ENCODE measurements around the gene OR10A4.

Gene OR10A4

DNA sequence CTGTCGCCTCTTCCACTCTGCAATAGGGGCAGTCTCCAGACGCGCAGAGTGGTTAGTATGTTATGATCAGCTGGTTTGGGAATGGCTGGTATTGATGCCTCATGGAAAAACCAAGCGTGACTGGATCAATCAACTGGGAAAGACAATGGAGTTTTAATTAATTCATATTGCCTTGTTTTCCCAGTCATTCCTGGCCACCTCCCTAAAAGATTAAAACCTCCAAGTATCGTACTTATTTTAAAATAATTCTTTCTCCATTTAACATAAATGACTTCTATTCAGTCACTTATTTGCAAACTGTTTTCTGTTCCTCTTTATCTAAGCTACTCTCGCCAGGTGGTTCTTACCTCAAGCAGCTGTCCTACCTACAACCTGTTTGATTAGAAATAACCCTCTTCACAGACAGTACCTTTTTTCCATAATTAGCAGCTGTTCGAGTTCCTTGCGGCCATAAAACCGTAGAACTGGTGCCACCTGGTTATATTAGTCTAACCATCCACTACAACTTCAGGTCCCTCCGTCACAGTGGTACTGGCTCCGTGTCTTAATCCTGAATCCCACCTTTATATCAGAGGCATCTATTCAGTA is 50.7 kb downstream of the OR10A4 start:
- TF ChIP-seq, protein P1, sequence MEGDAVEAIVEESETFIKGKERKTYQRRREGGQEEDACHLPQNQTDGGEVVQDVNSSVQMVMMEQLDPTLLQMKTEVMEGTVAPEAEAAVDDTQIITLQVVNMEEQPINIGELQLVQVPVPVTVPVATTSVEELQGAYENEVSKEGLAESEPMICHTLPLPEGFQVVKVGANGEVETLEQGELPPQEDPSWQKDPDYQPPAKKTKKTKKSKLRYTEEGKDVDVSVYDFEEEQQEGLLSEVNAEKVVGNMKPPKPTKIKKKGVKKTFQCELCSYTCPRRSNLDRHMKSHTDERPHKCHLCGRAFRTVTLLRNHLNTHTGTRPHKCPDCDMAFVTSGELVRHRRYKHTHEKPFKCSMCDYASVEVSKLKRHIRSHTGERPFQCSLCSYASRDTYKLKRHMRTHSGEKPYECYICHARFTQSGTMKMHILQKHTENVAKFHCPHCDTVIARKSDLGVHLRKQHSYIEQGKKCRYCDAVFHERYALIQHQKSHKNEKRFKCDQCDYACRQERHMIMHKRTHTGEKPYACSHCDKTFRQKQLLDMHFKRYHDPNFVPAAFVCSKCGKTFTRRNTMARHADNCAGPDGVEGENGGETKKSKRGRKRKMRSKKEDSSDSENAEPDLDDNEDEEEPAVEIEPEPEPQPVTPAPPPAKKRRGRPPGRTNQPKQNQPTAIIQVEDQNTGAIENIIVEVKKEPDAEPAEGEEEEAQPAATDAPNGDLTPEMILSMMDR (IDR thresholded peaks at IDR 0.05; ENCODE audit: low read depth, low read length, missing control alignments), result no peak
- H3K4me3 ChIP-seq (ENCODE audit: low read depth, low read length), result peak overlapping the region; percentile 87
- DNase-seq (ENCODE audit: low read depth), result no peak
- in situ Hi-C loops (cut with HindIII; ENCODE audit: low sequenced_read_pairs), result no loop called here
